A549 (cell line): ENCODE data around the gene NEK4. TPM values are rescaled to one million over a fixed set of nuclear protein-coding genes. Genes with fewer than 3 reads are reported as not detected.

Source experiments
- ATAC-seq, 2 experiments: fragments of 200-7000 bp in 1 of 2; fragments of >200 bp in 1 of 2; cut with Nextera tagmentation in 1 of 2; cut with Tn5 transposase in 1 of 2; 3 replicates each; pipeline versions ENCODE4 v1.8.0 to v1.9.1; 2018 to 2020; ENCODE audit warnings: mild to moderate bottlenecking in 1 of 2, moderate library complexity in 1 of 2
- CTCF ChIA-PET: fragments of 300-600 bp; sonication (Branson Sonifier 250); formaldehyde crosslinking; extraction: SDS; loops from one replicate; lab custom pipeline; 2021; ENCODE audit warnings: antibody characterized with exemption, inconsistent platforms; lab: Yijun Ruan, JAX
- POLR2A ChIA-PET: fragments of 350-600 bp; formaldehyde crosslinking; extraction: SDS; loops from one replicate; lab custom pipeline; 2021; ENCODE audit warnings: antibody characterized with exemption, inconsistent platforms; lab: Yijun Ruan, JAX
- DNase-seq, 2 experiments: peaks; one replicate each; pipeline versions ENCODE4 v3.0.0 to v3.0.0-alpha.2; 2011 to 2016; ENCODE audit warnings: low read depth in 1 of 2, low spot score in 1 of 2
- FAIRE-seq: peaks from 2 replicates; lab custom pipeline; 2011; peaks lifted over from hg19 to GRCh38; lab: Jason Lieb, UNC
- H3K27ac ChIP-seq, 2 experiments: fragments of >200 bp; sonication (Bioruptor Twin); formaldehyde crosslinking; 3 replicates each; pipeline ENCODE4 v1.5.1; 2016 to 2017
- H3K4me1 ChIP-seq: fragments of >200 bp; sonication (Bioruptor Twin); formaldehyde crosslinking; 3 replicates; pipeline ENCODE4 v1.6.1; 2016
- H3K4me2 ChIP-seq: fragments of >200 bp; sonication (Bioruptor Twin); formaldehyde crosslinking; 3 replicates; pipeline ENCODE4 v1.6.1; 2016
- H3K4me3 ChIP-seq: fragments of >200 bp; sonication (Bioruptor Twin); formaldehyde crosslinking; 3 replicates; pipeline ENCODE4 v1.5.1; 2016
- H3K9me3 ChIP-seq: fragments of >200 bp; sonication (Bioruptor Twin); formaldehyde crosslinking; 3 replicates; pipeline ENCODE4 v1.6.1; 2016
- BCL3 ChIP-seq: fragments of >200 bp; sonication (Bioruptor Twin); formaldehyde crosslinking; IDR thresholded peaks from 3 replicates; pipeline ENCODE4 v1.6.1; 2016
- BHLHE40 ChIP-seq: IDR thresholded peaks from 2 replicates; pipeline ENCODE4 v1.6.1; 2012; ENCODE audit warnings: low read depth, low read length, inconsistent platforms
- CHD2 ChIP-seq: fragments of 150-350 bp; IDR thresholded peaks from 2 replicates; pipeline ENCODE4 v1.6.1; 2014; ENCODE audit warnings: low read length; ENCODE audit not compliant: partially characterized antibody
- E2F6 ChIP-seq: IDR thresholded peaks from 2 replicates; pipeline ENCODE4 v1.6.1; 2012; ENCODE audit warnings: low read depth, borderline replicate concordance
- EHF ChIP-seq: fragments of 250-450 bp; sonication (Bioruptor Pico); IDR thresholded peaks from 2 replicates; pipeline ENCODE4 v1.5.0; 2020; ENCODE audit warnings: mild to moderate bottlenecking
- EHMT2 ChIP-seq: fragments of 200-600 bp; sonication (generic); IDR thresholded peaks from 2 replicates; pipeline ENCODE4 v1.6.1; 2016; ENCODE audit warnings: antibody characterized with exemption, low read depth, mild to moderate bottlenecking, moderate library complexity
- ELK1 ChIP-seq: fragments of 150-350 bp; IDR thresholded peaks from 2 replicates; pipeline ENCODE4 v1.6.1; 2014; ENCODE audit warnings: low read depth, mild to moderate bottlenecking, low read length
- FOSL2 ChIP-seq, 2 experiments: fragments of 450-650 bp in 1 of 2; fragments of >200 bp in 1 of 2; sonication (Bioruptor Twin) in 1 of 2; formaldehyde crosslinking; IDR thresholded peaks; 2 replicates each; pipeline versions ENCODE4 v1.5.0 to v1.6.1; 2016 to 2020; ENCODE audit warnings: mild to moderate bottlenecking in 1 of 2, moderate library complexity in 1 of 2
- GATA3 ChIP-seq: IDR thresholded peaks from 2 replicates; pipeline ENCODE4 v1.6.1; 2012; ENCODE audit warnings: borderline replicate concordance
- HOXA7 ChIP-seq: fragments of 250-450 bp; sonication (Bioruptor Pico); IDR thresholded peaks from 2 replicates; pipeline ENCODE4 v1.5.0; 2020; ENCODE audit warnings: mild to moderate bottlenecking, moderate library complexity
- HOXB13 ChIP-seq: fragments of 250-450 bp; sonication (Bioruptor Pico); IDR thresholded peaks from 2 replicates; pipeline ENCODE4 v1.5.0; 2020; ENCODE audit warnings: low read depth, mild to moderate bottlenecking, moderate library complexity
- KDM1A ChIP-seq: fragments of 200-600 bp; sonication (generic); IDR thresholded peaks from 2 replicates; pipeline ENCODE4 v1.6.1; 2016; ENCODE audit warnings: low read depth, mild to moderate bottlenecking
- MAZ ChIP-seq: fragments of 150-350 bp; IDR thresholded peaks from 2 replicates; pipeline ENCODE4 v1.6.1; 2014; ENCODE audit warnings: antibody characterized with exemption, low read depth, low read length, borderline replicate concordance
- MYC ChIP-seq: IDR thresholded peaks from 2 replicates; pipeline ENCODE4 v1.6.1; 2012; ENCODE audit warnings: mild to moderate bottlenecking, inconsistent platforms, low read length, improper control_type of control experiment, borderline replicate concordance
- NFE2L2 ChIP-seq: fragments of 150-350 bp; conservative IDR thresholded peaks from 2 replicates; pipeline ENCODE4 v1.6.1; 2014; ENCODE audit warnings: low read length
- PHF8 ChIP-seq: fragments of 200-600 bp; sonication (generic); IDR thresholded peaks from 2 replicates; pipeline ENCODE4 v1.6.1; 2016; ENCODE audit warnings: low read depth, mild to moderate bottlenecking, antibody characterized with exemption, moderate library complexity, borderline replicate concordance
- POLR2A ChIP-seq: IDR thresholded peaks from 2 replicates; pipeline ENCODE4 v1.6.1; 2012; ENCODE audit warnings: mild to moderate bottlenecking, low read length
- ZFP36 ChIP-seq: fragments of 450-650 bp; IDR thresholded peaks from 2 replicates; pipeline ENCODE4 v1.6.1; 2014; ENCODE audit warnings: borderline replicate concordance; ENCODE audit not compliant: partially characterized antibody
- ZNF302 ChIP-seq: fragments of 250-450 bp; sonication (Bioruptor Pico); IDR thresholded peaks from 2 replicates; pipeline ENCODE4 v1.9.0; 2021; ENCODE audit warnings: inconsistent platforms, mild to moderate bottlenecking, moderate library complexity
- WGBS: methylation state at CpG from one replicate; pipeline ENCODE4 v1.1.6; 2017; ENCODE audit errors: missing lambda C conversion rate; 5-methylcytosine and 5-hydroxymethylcytosine counted together
- polyA plus RNA-seq, 4 experiments: library from polyadenylated mRNA; depleted of rRNA in 3 of 4; stranded (reverse); fragments of >200 nt; fragmentation: RNase III in 1 of 4; extraction: RNeasy Plus Mini Kit Qiagen cat#74134 plus additional on column Dnase treatment in 1 of 4; gene quantifications; 2 replicates in 3 of 4; 3 replicates in 1 of 4; pipeline ENCODE4 v1.2.3, GENCODE V29; 2011 to 2017

NEK4 gene
- polyA plus RNA-seq, 2 of the 4 experiments (the other 2 are of a cell fraction), result 12.1 to 19.4 TPM

- TF ChIP-seq GATA3, result no peak
- TF ChIP-seq BHLHE40, result no peak
- TF ChIP-seq, all 56 proteins: peak for 0
Measured at GRCh38 chr3:52794612-52795099, 23.9 kb upstream of the NEK4 start, which contains the start of gene ITIH3 (continued).

- no peak for DNase-seq
- POLR2A ChIA-PET, result no interaction called here
- no peak for ATAC-seq
- Histone ChIP-seq H3K4me3 (no peak overlapping the region), H3K9me3 (no peaks in the 10 kb centered on the region), H3K4me1 (no peaks in the 10 kb centered on the region), H3K4me2 (no peak overlapping the region), H3K27ac (no peak overlapping the region)
- CTCF ChIA-PET, result interaction anchor here (0.6 to 3.6 kb wide), 3 partner anchors 22 to 192 kb away, joined by 3 to 11 read pairs (median 3); no protein-coding TSS in a partner anchor
- TF ChIP-seq HOXB13 (no peak), ZFP36 (no peak), MYC (no peak), PHF8 (no peak), ELK1 (no peak), EHF (CRISPR knock-in tag) (no peak), BCL3 (no peak), CHD2 (no peak), POLR2A (no peak), KDM1A (no peak), EHMT2 (no peak), MAZ (no peak), E2F6 (no peak)
- FAIRE-seq, result no peak
- WGBS, result 58% methylated on average over 5 of the region's 9 CpGs
Measured at GRCh38 chr3:52793702-52794611, 23.2 kb upstream of the NEK4 start.

GRCh38 chr3:52792961-52793695 is 22.4 kb upstream of the NEK4 start:
- TF ChIP-seq NFE2L2, result no peak
- no peak for TF ChIP-seq POLR2A
- TF ChIP-seq ZNF302 (CRISPR knock-in tag), result no peak
- no peak for TF ChIP-seq KDM1A
- no peak for TF ChIP-seq HOXA7 (CRISPR knock-in tag)
- TF ChIP-seq CHD2, result no peak
- no peak for TF ChIP-seq FOSL2 (IDR thresholded peaks at IDR 0.05)
- no peak for TF ChIP-seq FOSL2 (CRISPR knock-in tag; IDR thresholded peaks at IDR 0.05)

More at GRCh38 chr3:52792961-52793695, 22.4 kb upstream of the NEK4 start:
- Histone ChIP-seq H3K4me3 (no peak overlapping the region), H3K9me3 (no peaks in the 10 kb centered on the region), H3K4me1 (no peaks in the 10 kb centered on the region), H3K27ac (no peak overlapping the region), H3K4me2 (no peak overlapping the region)
- FAIRE-seq, result no peak
- CTCF ChIA-PET, result interaction anchor here (0.6 to 3.6 kb wide), 4 partner anchors 10 to 191 kb away, joined by 3 to 11 read pairs (median 6); no protein-coding TSS in a partner anchor
- WGBS, result 54% methylated on average over 15 of the region's 18 CpGs
- POLR2A ChIA-PET, result no interaction called here
- DNase-seq, result no peak
- no peak for ATAC-seq
